HG03060 (cell line): ENCODE measurements around the gene CAGE1.

ENCODE experiments used
- ATAC-seq: cut with Tn5 transposase; IDR thresholded peaks from one replicate; pipeline ENCODE4 v1.9.1; 2021; ENCODE audit warnings: low read depth, moderate number of reproducible peaks; ENCODE audit not compliant: unreplicated experiment

CAGE1 gene

GRCh38 chr6:7389451-7390225 is at the start of gene CAGE1, which contains the start of gene RIOK1:
Gene CAGE1 (minus strand): TSS chr6:7389742. CDS start chr6:7387173, 2,569 bp downstream.
Gene RIOK1 (plus strand): TSS chr6:7389808. CDS start chr6:7390003, 195 bp downstream.
- peak; percentile 85 for ATAC-seq

- ATAC-seq: no peak
Measured at GRCh38 chr6:7439228-7439627, 49.7 kb upstream of the CAGE1 start.

GRCh38 chr6:7438011-7438410 is 48.5 kb upstream of the CAGE1 start:
- no peak for ATAC-seq

DNA sequence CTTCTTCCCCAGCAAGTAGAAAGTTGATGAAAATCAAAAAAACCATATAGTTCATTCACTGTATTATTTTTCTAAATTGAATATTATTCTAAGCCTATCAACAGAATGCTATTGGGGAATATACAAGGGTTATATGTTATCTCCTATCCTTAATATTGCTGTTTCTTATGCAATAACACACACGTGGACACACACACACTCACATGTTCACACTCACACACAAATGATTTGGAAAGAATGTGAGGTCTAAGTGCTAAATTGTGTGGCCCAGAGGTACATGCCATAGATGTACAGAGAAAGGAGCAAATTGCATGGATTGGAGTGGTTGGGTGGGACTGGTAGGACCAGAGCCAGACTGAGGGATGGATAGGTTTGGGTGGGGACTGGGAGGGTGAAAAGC is 45.1 kb upstream of the CAGE1 start:
- ATAC-seq: no peak

DNA sequence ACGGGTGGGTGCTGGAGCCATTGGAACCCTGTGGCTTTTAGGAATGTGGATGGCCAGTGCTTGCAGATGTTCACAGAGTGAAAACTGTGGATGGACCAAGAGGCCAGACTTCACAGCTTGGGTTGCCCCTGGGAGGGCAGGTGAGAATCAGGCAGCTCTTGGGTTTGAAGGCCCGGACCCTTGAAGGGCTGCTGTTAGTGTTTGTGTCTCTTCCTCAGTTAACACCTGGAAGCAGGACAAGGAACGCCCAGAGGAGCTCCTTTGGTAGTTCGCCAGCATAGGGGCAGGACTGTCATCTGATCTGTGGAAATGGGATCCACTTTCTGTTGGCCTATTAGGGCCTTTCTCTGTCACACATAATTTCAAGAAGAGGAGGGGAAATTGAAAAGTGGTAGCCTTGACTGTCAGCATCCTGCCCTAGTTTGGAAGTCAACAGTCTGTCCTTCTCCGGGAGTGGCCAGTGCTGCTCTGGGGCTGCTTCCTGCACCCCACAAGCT is 43.6 kb upstream of the CAGE1 start:
- ATAC-seq: no peak

GRCh38 chr6:7432391-7433120 is 43.0 kb upstream of the CAGE1 start:
- no peak for ATAC-seq

DNA sequence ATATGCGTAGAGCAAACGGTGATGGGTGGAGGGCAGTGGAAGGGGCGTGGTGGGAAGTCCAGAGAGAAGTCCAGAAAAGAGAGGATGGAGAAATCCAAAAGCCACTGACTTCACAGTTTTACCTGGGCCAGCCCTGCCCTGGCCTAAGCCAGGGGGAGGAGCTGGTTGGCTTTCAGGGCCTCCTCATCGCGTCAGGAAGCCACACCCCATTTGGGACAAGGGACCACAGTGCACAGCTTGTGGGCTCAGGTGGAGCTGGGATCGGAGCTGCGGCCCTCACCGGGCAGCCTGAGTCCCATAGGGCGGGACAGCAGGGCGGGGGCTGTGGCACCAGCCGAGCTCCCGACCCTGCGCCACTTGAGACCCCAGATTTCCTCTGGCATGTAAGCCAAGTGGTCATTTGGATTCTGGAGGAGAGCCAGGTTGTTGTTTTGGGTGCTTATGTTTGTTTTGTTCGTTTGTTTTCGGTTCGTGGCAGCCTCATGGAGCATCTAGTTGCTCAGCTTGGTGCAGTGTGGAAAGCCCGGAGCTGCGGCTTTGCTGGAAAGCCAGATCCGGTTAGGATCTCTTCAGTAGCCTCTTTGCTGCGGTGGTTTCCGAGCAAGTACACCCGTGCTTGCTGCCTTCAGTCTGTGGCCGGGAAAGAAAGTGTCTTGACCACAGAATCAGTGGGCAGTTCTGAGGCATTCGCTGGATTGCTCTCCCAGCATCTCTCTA is 42.3 kb upstream of the CAGE1 start:
- no peak for ATAC-seq

GRCh38 chr6:7431313-7431673 is 41.8 kb upstream of the CAGE1 start:
- no peak for ATAC-seq

DNA sequence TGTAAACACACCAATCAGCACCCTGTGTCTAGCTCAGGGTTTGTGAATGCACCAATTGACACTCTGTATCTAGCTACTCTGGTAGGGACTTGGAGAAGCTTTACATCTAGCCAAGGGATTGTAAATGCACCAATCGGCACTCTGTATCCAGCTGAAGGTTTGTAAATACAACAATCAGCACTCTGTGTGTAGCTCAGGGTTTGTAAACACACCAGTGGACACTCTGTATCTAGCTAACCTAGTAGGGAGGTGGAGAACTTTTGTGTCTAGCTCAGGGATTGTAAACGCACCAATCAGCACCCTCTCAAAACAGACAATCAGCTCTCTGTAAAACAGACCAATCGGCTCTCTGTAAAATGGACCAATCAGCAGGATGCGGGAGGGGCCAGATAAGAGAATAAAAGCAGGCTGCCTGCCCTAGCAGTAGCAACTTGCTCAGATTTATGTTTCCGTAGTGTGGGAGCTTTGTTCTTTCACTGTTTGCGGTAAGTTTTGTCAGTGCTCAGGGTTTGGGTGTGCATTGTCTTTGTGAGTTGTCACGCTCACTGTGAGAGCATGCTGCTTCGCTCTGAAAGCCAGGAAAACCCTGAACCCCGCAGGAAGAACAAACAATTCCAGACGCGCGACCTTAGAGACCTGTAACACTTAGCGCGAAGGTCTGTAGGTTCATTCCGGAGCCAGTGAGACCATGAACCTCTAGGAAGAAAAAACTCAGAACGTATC is 37.1 kb upstream of the CAGE1 start:
- ATAC-seq: no peak

- no peak for ATAC-seq
Measured at GRCh38 chr6:7425808-7426190, 36.3 kb upstream of the CAGE1 start.

DNA sequence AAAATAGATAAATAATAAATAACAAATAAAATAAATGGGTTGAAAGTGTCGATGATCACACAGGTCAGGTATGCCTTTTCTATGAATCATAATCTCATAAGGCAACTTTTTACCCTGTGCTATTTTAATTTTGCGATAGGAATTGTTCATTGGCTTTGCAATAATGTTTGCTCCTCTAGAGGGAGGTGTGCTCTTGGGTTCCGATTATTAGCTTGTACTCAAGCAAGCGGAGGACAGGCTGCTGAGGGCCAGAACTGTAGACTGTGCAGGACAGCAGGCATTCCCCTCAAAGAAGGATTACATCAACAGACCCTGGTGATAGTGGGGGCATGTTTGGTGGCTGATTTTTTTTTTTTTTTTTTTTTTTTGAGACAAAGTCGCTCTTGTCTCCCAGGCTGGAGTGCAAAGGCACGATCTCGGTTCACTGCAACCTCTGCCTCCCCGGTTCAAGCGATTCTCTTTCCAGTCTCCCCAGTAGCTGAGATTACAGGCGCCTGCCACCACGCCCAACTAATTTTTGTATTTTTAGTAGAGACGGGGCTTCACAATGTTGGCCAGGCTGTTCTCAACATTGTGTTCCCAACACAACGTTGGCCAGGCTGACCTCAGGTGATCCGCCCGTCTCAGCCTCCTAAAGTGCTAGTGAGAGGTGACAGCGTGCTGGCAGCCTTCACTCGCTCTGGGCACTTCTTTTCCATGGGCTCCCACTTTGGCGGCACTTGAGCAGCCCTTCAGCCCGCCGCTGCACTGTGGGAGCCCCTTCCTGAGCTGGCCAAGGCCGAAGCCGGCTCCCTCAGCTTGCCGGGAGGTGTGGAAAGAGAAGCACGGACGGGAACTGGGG is 35.6 kb upstream of the CAGE1 start:
- no peak for ATAC-seq

DNA sequence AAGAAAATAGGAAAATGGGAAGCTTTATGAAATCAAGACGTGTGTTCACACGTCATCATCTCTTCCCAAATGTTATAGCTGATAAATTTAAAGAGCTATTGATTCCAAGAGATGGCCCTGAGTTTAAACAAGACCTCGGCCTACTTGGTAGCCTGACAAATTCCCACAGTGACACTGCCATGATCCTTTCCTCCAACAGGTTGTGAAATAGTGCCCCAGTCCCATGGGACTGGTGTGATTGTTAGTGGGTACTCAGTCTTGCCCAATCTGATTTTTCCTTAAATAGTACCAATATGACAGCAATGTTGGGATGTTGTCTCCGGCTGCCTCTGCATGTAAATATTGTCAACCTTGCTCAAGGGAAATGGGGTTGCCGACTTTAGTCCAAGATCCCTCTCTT is 34.5 kb upstream of the CAGE1 start:
- no peak for ATAC-seq

GRCh38 chr6:7421066-7421465 is 31.5 kb upstream of the CAGE1 start:
- ATAC-seq: no peak

- ATAC-seq: no peak
Measured at GRCh38 chr6:7419065-7419464, 29.5 kb upstream of the CAGE1 start.

DNA sequence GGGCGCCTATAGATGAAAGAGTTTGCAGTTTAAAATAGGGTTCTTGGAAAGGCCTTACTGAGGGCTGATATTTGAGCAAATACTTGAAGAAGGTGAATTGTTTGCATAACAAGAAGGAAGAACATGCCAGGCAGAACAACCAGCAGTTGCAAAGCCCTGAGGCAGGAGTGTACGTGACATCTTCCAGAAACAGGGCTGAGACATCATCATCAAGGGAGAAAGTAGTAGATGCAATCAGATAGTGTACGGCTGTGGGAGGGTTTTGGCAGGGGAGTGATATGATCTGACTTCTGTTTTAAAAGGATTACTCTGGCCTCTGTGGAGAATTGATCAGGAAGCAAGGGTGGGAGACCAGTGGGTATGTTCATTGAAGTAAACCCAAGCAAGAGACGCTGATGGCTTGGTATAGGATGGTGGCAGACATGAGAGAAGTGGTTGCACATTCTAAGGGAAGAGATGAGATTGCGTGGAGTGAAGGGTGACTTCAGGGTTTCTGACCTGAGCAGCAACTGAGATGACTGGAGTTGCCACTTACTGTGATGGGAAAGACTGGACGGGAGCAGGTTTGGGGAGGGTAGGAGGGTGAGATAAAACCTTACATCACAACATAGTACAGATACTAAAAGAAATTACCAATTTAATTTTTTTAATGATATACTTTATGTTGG is 28.8 kb upstream of the CAGE1 start:
- no peak for ATAC-seq

- ATAC-seq: no peak
Measured at GRCh38 chr6:7417684-7418083, 28.1 kb upstream of the CAGE1 start.

DNA sequence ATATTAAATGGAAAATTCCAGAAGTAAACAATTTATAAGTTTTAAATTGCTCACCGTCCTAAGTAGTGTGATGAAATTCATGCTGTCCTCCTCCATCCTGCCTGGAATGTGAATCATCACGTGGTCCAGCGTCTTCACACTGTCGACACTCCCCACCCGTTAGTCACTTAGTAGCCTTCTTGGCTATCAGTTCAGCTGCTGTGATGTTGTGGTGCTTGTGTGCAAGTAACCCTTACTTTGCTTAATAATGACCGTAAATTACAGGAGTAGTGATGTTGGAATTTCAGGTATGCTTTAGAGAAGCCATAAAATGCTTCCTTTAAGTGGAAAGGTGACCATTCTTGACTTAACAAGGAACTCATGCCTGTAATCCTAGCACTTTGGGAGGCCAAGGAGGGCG is 25.3 kb upstream of the CAGE1 start:
- ATAC-seq: no peak

DNA sequence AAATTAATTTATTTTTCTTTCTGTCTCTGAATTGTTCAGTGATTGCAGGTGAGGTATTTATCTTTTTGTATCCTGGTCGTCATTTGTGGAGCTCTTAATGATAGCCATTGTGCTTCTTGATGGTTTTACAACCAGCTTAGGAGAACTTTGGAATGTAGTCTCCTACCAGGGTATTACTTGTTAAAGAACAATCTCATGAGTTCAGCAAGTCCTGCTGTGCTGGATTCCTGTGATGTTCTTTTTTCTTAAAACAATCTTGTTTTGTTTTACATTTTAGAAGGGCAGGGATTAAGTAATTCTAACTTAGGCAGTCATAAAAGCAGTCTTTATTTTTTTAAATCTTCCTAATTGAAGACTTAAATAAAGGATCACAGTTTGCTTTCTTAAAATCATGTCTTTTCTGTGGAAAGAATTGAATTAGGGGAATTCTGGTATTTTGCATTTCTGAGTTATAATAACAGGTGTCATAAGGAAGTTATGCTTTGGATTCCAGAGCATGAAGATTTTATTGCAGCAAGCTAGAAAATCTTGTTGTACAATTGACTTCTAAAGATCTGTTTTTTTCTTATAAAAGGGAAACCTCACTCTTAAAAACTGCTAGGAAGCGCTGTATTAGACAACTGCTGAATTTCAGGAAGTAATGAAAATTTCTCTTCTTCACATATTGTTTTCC is 23.7 kb upstream of the CAGE1 start:
- ATAC-seq: no peak

GRCh38 chr6:7411328-7411727 is 21.8 kb upstream of the CAGE1 start:
- ATAC-seq: no peak
